ENCODE results near the gene FSTL5. TPM values are rescaled to one million over a fixed set of nuclear protein-coding genes. Genes with fewer than 3 reads are reported as not detected.
A peak's percentile ranks its signal among the peaks of the same experiment; 100 is the strongest.

Gene FSTL5
- total and polyA plus RNA-seq, 9 of the 15 experiments (the other 6 are each of a cell fraction or from before 2014, with no cell fraction given), result 0.09 to 3.1 (median 0.50) TPM; not detected in 1

GRCh38 chr4:161360982-161361381 lies 802.8 kb downstream of the FSTL5 start:
- Histone ChIP-seq H3K9ac (ENCODE audit: insufficient read depth in 1 of 2, low read depth in 2 of 2, low read length in 2 of 2) (no peak overlapping the region), H4K20me1 (replicated peaks; ENCODE audit: control insufficient read depth, insufficient read depth, low read length) (no peaks in the 10 kb centered on the region), H3K4me1 (replicated peaks in 1 of 2; ENCODE audit: control insufficient read depth in 2 of 2, insufficient read depth in 2 of 2, low read length in 2 of 2) (no peaks in the 10 kb centered on the region), H3K4me2 (ENCODE audit: insufficient read depth, low read length) (no peak overlapping the region), H2AFZ (ENCODE audit: low read depth, low read length) (no peak overlapping the region), H3K79me2 (ENCODE audit: control insufficient read depth, insufficient read depth, low read length) (no peaks in the 10 kb centered on the region), H3K27ac (ENCODE audit: extremely low read depth, low read depth, low read length) (no peak overlapping the region), H3K27me3 (ENCODE audit: control insufficient read depth in 2 of 2, insufficient read depth in 2 of 2, low read length in 2 of 2) (no peaks in the 10 kb centered on the region), H3K9me1 (ENCODE audit: control insufficient read depth, insufficient read depth, low read length) (no peaks in the 10 kb centered on the region), H3K9me3 (replicated peaks; ENCODE audit: control insufficient read depth, insufficient read depth, low read depth, low read length) (no peaks in the 10 kb centered on the region), H3K4me3 (no peak overlapping the region), H3K36me3 (ENCODE audit: control insufficient read depth, insufficient read depth, low read length) (no peaks in the 10 kb centered on the region)
- TF ChIP-seq ZNF316 (IDR thresholded peaks at IDR 0.05) (0 out of 2 replicates have a peak, but pooled peaks have one; percentile 2), TAF15 (IDR thresholded peaks at IDR 0.05; ENCODE audit: low read depth, low read length) (no peak), MAFG (tag; conservative IDR thresholded peaks at IDR 0.05) (0 out of 2 replicates have a peak, but pooled peaks have one; percentile 10)
- ATAC-seq, result no peak
- no CpG with 5 or more reads among the region's 4 CpGs for WGBS (ENCODE audit: insufficient coverage, low coverage, missing lambda C conversion rate)
- intact Hi-C loops (cut with micrococcal nuclease), result no loop called here
- CTCF ChIA-PET (ENCODE audit: low intra/inter-chr PET ratio), result no interaction called here
- FAIRE-seq, result no peak
- no peak for DNase-seq (ENCODE audit: extremely low read depth in 1 of 4, low spot score in 3 of 4)
- POLR2A ChIA-PET, result no interaction called here
- in situ Hi-C loops (cut with MboI), result no loop called here
- no TSS peak for BruUV-seq (replicated peaks)

- no peaks in the 10 kb centered on the region for H3K9me1 ChIP-seq (ENCODE audit: control insufficient read depth, insufficient read depth, low read length)
- WGBS (ENCODE audit: insufficient coverage, low coverage, missing lambda C conversion rate), result 0% methylated on average over 2 of the region's 2 CpGs
- no peak overlapping the region for H3K9ac ChIP-seq (ENCODE audit: insufficient read depth in 1 of 2, low read depth in 2 of 2, low read length in 2 of 2)
- H3K36me3 ChIP-seq (ENCODE audit: control insufficient read depth, insufficient read depth, low read length), result no peaks in the 10 kb centered on the region
- H3K27ac ChIP-seq (ENCODE audit: extremely low read depth, low read depth, low read length), result no peak overlapping the region
- no peaks in the 10 kb centered on the region for H4K20me1 ChIP-seq (replicated peaks; ENCODE audit: control insufficient read depth, insufficient read depth, low read length)
- BruUV-seq (replicated peaks), result no TSS peak
- no peaks in the 10 kb centered on the region for H3K27me3 ChIP-seq (ENCODE audit: control insufficient read depth in 2 of 2, insufficient read depth in 2 of 2, low read length in 2 of 2)
- FAIRE-seq (no peak), ATAC-seq (no peak), DNase-seq (ENCODE audit: extremely low read depth in 1 of 4, low spot score in 3 of 4) (no peak)
- ChIA-PET POLR2A (no interaction called here), CTCF (ENCODE audit: low intra/inter-chr PET ratio) (no interaction called here)
- intact Hi-C loops (cut with micrococcal nuclease), result no loop called here
- H3K4me2 ChIP-seq (ENCODE audit: insufficient read depth, low read length), result no peak overlapping the region
- H3K4me1 ChIP-seq (replicated peaks in 1 of 2; ENCODE audit: control insufficient read depth in 2 of 2, insufficient read depth in 2 of 2, low read length in 2 of 2), result no peaks in the 10 kb centered on the region
- in situ Hi-C loops (cut with MboI), result no loop called here
- no peak overlapping the region for H3K4me3 ChIP-seq
- no peaks in the 10 kb centered on the region for H3K79me2 ChIP-seq (ENCODE audit: control insufficient read depth, insufficient read depth, low read length)
- H3K9me3 ChIP-seq (replicated peaks; ENCODE audit: control insufficient read depth, insufficient read depth, low read depth, low read length), result no peaks in the 10 kb centered on the region
- H2AFZ ChIP-seq (ENCODE audit: low read depth, low read length), result no peak overlapping the region
- TF ChIP-seq ATF6 (CRISPR knock-in tag; IDR thresholded peaks at IDR 0.05) (no peak), ZNF133 (CRISPR knock-in tag; IDR thresholded peaks at IDR 0.05) (no peak), ZNF551 (CRISPR knock-in tag; IDR thresholded peaks at IDR 0.05) (no peak), ZNF583 (CRISPR knock-in tag; IDR thresholded peaks at IDR 0.05) (no peak), RERE (CRISPR knock-in tag; IDR thresholded peaks at IDR 0.05; ENCODE audit: borderline replicate concordance) (no peak), RFX1 (IDR thresholded peaks at IDR 0.05) (no peak), DDX20 (tag; IDR thresholded peaks at IDR 0.05; ENCODE audit: low read depth) (no peak)
Observed at GRCh38 chr4:161359491-161359890, 804.3 kb downstream of the FSTL5 start.
